Stimulated activated CD4-positive, alpha-beta T cell treated with anti-CD3 and anti-CD28 coated beads, Interleukin-15, amount 100 ng/mL, for 1 hour (primary cell): Measurements from ENCODE around the gene ARHGAP45.

ENCODE experiments used
- DNase-seq, 2 donors: peaks; one replicate each; pipeline ENCODE4 v3.0.0-alpha.2; 2020; ENCODE audit warnings: low read depth in 1 of 2, low spot score in 1 of 2

Gene ARHGAP45

DNA sequence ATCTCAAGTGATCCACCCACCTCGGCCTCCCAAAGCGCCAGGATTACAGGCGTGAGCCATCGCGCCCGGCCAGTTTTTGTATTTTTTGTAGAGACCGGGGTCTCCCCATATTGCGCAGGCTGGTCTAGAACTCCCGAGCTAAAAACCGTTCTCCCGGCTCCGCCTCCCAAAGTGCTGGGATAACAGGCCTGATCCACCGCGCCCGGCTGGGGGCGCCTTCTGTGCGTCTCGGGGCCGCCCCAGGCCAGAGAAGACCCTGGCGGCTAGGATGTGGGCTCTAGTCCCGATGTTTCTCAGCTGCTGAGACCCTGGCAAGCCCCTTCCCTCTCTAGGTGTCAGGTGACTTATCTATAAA lies 3.6 kb downstream of the ARHGAP45 start:
- DNase-seq = no peak

DNA sequence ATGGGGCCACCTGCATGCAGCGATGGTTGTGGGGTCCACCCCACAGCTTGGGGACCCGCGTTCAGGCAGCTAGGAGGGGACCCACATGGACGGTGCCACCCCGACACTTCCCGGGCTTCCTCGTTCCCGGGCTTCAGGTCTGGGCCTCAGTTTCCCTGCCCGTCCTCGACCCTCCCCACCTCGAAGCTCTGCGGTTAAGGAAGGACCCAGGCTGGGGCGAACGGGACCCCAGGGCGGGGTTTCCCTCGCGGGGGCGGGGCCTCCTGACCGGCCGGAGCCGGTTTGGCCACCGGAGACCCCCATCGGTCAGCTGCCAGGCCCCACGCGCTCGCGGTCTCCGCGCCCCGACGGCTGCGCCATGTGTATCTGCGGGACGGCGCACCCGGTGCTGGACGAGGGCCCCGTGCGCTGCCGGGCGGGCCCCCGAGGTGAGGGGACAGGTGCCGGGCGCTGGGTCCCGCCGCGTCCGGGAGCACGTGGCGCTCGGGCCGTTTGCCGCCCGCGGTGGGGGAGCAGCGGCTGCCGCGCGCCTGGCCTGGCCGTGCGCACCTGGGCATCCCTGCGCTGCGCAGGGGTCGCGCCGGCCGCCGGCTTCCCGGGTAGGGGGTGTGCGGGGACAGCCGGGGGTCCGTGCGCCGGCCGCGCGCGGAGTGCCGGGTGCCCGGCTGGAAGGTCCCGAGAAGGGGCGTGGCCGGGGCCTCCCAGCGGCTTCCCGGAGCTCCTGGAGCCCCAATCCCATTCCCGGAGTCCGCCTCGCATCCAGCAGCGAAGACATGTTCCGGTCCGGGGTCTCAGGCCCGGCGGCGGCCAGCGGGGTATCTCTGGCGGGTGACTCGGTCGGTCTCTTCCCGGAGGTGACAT lies 4.2 kb downstream of the ARHGAP45 start:
- DNase-seq = no peak

DNA sequence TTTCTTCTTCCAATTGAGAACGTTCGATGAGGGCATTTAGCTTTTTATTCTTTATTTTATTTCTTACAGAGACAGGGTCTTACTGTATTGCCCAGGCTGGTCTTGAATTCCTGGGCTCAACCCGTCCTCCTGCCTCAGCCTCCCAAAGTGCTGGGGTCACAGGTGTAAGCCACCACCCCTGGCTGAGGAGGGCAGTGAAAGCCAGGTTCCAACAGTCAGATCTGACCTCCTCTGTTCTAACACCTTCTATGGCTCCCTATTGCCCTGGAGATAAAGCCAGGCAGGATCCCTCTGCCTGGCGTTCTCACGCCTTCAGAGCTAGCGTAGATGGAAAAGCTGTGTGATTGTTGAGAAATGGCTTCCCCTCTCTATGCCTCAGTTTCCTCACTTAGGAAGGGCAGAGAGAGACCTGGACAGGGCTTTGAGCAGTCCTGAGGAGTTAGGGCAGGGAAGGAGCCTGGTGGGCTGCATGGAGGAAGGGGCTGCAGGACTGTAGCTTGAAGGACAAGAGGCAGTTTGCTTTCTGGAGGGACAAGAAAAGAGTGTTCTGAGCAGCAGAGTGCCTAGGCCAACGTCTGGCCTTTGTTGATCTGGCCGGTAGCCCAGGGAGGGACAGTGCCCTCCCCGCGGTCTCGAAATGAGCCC lies 5.5 kb downstream of the ARHGAP45 start:
- no peak for DNase-seq

DNA sequence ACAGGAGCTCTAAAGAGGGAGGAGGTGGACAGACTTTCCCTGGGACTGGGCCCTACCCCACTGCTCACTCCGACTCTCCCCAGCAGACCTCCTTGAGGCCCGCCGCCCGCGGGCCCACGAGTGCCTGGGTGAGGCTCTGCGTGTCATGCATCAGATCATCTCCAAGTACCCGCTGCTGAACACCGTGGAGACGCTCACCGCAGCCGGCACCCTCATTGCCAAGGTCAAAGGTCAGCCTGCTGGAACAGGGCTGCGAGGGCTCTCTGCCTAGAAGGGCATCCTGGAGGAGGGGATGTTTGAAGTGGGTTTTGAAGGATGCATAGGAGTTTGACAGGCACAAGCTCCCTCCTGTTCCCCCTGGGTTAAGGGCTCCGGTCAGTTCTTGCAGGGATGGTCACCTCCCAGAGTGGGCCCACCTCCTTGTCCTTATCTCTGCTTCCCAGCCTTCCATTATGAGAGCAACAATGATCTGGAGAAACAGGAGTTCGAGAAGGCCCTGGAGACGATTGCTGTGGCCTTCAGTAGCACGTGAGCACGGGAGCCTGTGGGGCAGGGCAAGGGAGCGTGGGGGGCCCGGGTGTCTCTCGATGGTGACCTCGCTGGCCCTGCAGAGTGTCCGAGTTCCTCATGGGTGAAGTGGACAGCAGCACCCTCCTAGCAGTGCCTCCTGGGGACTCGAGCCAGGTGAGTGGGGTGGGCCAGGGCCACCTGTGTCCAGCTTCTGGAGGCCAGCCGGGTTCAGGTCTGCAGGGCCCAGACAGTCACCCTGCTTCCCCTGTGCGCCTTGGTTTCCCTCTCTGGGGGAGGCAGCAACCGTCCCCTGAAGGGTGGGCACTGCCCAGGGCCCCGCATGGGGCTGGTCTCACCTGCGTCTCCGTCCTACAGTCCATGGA lies 6.3 kb downstream of the ARHGAP45 start:
- DNase-seq = no peak

GRCh38 chr19:1073956-1074517 lies 7.1 kb downstream of the ARHGAP45 start:
- no peak for DNase-seq

GRCh38 chr19:1074544-1075283 lies 7.7 kb downstream of the ARHGAP45 start:
- DNase-seq = peak; percentile 75 to 93

DNA sequence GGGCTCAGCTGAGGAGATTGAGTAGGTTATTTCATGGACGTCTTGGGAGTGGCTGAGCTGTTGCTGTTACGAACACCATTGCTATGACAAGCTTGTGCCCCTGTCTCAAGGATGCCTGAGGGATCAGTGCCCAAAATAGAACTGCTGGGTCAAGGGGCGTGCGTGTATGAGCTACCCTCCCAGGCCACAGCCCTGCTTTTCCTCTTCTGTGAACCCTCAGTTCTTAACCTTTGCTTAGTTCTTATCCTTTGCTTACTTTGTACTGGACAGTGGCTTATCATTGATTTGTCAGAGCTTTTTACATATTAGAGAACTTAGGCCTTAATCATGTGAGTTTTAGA lies 9.0 kb downstream of the ARHGAP45 start:
- no peak for DNase-seq

DNA sequence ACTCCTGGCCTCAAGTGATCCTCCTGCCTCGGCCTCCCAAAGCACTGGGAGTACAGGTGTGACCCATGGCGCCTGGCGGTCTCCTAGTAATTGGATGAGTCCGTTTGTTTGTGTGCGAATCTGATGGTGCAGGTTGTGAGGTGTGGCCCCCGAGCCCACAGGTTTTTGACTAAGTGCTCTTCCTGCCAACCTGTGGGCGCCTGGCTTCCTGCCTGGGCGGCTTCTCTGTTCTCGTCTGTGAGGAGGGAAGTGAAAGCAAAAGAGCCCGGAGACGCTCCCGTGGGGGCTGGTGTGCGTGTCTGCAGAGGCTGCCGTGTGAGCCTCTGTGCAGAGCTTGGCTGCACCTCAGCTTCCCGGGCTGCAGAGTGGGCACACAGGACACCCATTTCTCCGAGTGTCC lies 10.0 kb downstream of the ARHGAP45 start:
- DNase-seq = peak; percentile 84 to 85

- peak in 1 of 2 donors; percentile 60 for DNase-seq
Observed at GRCh38 chr19:1079566-1080111, 12.7 kb downstream of the ARHGAP45 start.

DNA sequence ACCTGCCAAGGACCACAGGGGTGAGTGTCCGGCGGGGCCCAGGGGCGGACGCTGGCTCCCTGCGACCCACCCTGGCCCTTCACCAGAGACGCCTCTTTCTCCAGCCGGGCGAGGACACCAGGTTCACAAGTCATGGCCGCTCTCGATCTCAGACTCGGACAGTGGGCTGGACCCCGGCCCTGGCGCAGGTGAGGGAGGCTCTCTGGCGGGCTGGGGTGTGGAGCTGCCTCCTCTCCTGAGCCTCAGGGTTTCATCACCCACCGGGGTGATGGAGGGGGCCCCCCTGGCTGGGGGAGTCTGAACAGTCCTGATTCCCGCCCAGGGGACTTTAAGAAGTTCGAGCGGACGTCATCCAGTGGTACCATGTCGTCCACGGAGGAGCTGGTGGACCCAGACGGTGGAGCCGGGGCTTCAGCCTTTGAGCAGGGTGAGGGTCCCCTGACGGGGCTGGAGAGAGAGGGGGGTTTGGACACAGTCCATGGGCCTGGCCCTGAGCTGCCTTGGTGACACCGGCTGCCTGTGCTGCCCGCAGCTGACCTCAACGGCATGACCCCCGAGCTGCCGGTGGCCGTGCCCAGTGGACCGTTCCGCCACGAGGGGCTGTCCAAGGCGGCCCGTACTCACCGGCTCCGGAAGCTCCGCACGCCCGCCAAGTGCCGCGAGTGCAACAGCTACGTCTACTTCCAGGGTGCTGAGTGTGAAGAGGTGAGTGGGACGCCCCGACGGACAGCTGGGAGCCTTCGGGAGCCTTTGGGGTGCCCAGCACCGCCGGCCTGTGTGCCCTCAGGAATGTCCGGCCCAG lies 13.6 kb downstream of the ARHGAP45 start:
- no peak for DNase-seq

GRCh38 chr19:1081301-1082164 lies 14.6 kb downstream of the ARHGAP45 start:
- no peak for DNase-seq

DNA sequence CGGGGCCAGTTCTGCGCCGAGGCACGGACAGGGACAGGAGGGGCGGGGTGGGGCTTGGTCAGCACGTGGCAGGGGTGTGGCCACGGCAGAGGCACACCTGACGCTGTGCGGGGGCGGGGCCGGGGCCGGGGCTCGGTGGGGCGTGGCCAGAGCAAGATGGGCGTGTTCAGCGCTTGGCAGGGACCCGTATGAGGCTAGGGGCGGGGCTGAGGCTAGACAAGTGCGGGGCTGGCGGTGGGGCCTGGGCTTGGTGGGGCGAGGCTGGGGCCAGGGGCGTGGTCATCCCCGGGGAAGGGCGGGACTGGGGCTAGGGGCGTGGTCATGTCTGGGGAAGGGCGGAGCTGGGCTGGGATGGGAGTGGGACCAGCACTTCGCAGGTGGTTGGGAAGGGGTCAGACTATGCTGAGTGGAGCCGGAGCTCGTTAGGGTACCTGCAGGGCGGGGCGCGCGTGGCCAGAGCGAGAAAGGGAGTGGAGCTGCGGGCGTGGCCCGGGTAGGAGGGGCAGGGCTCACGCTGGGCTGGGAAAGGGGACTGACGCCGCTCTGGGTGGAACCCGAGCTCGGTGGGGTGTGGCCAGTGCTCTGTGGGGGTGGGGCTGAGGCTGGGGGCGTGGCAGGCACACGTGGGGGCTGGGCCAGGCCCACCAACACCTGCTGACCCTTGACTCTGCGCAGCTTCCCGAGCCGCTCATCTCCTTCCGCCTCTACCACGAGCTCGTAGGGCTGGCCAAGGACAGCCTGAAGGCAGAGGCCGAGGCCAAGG lies 15.4 kb downstream of the ARHGAP45 start:
- DNase-seq = peak; percentile 60 to 70

DNA sequence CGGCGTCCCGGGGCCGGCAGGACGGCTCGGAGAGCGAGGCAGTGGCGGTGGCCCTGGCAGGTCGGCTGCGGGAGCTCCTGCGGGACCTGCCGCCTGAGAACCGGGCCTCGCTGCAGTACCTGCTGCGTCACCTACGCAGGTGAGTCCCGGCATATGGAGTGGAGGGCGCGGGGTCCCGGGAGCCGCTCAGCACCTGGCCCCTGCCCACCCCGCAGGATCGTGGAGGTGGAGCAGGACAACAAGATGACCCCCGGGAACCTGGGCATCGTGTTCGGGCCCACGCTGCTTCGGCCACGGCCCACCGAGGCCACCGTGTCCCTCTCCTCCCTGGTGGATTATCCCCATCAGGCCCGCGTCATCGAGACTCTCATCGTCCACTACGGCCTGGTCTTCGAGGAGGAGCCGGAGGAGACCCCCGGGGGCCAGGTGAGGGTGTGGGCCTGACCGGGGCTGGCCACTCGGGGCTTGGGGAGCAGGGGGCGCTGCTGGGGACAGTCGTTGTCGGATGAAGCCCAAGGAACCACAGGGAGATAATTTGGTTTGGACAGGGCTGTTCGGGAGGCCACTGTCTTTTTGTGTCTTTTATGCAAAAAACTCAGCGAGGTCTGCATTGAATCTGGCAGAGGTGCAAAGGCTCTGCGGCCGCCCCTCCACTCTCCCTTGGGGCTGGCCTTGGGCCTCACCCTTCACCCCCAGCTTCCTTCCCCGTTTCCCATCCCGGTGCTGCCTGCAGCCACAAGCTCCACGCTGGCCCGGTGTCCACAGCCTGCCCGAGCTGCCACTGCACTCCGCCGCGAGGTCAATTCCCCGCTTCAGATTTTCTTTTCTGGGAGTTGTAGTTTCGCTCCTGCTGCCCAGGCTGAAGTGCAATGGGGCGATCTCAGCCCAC lies 16.2 kb downstream of the ARHGAP45 start:
- no peak for DNase-seq

DNA sequence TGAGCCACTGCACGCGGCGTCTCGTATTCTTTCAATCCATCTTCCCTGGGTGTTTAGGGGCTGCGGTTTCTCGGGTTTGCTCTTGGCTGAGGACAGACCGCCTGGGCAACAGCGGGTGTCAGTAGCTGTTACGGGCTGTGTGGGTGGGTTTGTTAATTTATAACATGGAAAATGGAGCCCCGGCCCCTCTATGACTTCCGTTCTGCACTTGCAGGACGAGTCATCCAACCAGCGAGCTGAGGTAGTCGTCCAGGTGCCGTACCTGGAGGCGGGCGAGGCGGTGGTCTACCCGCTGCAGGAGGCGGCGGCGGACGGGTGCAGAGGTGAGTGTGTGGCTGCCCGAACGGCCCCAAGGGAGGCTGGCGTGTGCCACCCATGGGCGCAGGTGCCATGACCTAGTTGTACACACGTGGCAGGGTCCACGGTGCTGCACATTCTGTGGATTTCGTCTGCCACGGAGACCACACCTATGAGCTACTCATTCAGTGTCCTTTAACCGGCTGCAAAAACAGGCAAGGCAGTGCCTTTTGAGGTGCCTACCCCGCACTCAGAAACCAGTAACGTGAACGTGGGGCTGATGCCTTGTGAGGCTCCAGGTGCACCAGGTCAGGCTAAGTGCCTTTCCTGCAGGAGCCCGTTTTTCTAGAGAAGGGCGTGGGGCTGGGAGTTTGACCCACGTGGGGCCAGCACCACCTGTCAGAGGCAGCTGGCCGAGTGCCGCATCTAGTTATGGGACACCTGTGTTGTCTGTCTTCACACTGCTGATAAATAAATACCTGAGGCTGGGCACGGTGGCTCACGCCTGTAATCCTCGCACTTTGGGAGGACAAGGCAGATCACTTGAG lies 17.3 kb downstream of the ARHGAP45 start:
- DNase-seq = no peak

GRCh38 chr19:1085053-1085658 lies 18.2 kb downstream of the ARHGAP45 start:
- DNase-seq = no peak
